Measurements from ENCODE around the gene TWIST2.
A peak's percentile ranks its signal among the peaks of the same experiment; 100 is the strongest.

Gene TWIST2

GRCh38 chr2:238913931-238914647 lies 66.2 kb downstream of the TWIST2 start:
- peak in 2 of 10 donors; percentile 50 to 74 for DNase-seq
- intact Hi-C loops (cut with DNase I): no loop called here

DNA sequence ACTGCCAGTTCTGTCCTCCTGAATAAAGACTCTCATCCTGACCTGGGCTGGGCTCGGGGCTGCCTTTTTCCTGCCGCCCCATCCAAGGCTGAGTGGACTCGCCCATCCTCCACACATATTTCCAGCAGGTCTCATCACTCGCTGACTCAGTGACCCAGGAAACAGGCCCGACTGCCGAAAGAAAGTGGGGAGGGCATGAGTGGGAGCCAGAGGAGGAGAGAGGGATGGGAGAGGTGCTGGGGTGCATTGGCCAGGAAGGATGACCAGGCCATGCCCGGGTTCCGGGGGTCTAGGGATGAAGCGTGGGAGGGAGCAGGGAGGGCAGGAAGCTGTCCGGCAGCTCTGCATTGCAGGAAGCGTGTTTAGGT lies 66.7 kb downstream of the TWIST2 start:
- intact Hi-C loops (cut with DNase I): no loop called here
- DNase-seq: peak in 3 of 10 donors; percentile 4 to 54 (median 52)

DNA sequence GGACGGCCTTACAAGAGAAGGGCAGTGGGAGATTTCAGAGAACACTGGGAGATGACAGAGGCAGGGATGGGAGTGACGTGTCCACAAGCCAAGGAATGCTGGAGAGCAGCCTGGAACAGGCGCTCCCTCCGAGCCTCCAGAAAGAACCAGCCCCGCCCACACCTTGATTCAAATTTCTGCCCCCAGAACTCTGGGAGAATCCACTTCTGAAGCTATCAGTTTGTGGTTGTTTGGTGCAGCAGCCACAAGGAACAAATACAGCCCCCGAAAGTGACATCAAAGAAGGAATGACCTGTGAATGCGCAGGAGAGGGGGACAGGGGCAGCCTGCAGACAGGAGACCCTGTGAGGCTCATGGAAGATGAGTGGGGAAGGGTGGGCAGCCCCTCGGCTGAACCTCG lies 67.3 kb downstream of the TWIST2 start:
- peak in 3 of 10 donors; percentile 18 to 66 (median 35) for DNase-seq
- intact Hi-C loops (cut with DNase I): no loop called here

GRCh38 chr2:238915596-238915995 lies 67.7 kb downstream of the TWIST2 start:
- intact Hi-C loops (cut with DNase I): no loop called here
- peak in 2 of 10 donors; percentile 35 to 48 for DNase-seq

DNA sequence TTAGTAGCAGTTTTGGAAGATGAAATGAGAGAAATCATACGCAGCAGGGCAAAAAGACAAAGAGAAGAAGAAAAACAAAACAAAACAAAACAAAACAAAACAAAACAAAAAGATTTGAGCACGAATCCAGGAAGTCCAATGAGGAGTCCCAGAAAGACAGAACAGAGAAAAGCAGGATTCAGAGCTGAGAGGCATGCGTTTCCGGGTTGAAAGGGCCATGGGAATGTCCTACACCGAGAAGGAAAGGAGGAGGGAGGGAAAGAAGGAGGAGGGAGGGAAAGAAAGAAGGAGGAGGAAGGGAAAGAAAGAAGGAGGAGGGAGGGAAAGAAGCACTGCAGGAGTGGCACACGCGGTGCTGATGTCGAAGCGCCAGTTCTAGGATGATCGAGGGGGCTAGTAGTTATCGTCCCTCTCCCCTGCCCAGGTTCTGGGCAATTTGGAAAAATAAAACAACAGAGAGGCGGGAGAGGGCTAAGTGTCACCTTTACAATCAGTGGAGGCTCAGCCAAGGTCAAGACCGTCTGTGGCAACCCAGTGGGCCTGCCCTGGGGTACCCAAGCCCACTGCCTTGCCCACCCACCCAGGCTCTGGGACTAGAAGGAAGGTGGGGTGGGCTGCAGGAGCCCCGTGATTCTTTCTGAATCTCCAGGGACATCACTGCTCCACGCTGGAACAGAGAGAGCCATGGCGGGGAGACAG lies 68.4 kb downstream of the TWIST2 start:
- no peak for DNase-seq

GRCh38 chr2:238916875-238917590 lies 69.1 kb downstream of the TWIST2 start:
- intact Hi-C loops (cut with DNase I): no loop called here
- peak in 3 of 10 donors; percentile 47 to 61 (median 58) for DNase-seq

More for the DNA sequence above, 68.4 kb downstream of the TWIST2 start:
- intact Hi-C loops (cut with DNase I): no loop called here

DNA sequence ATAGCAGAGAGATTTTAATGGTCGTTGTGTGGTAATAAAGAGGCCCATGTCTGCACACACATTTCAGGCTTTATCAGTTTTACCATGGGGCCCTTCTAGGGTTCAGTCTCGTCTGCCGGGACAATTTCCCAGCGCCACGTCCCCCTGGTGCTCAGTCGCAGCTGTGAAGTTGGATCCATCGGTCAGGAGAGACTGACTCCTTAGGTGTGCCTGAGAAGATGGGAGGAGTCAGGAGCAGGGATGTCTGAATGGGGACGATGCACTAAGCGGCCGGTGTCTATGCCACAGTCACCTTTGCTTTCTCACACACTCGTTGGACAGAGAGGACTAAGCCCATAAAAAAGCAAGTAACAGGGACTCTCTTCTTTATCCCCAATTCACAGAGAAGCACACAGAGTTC lies 71.4 kb downstream of the TWIST2 start:
- intact Hi-C loops (cut with DNase I): no loop called here
- DNase-seq: peak in 2 of 10 donors; percentile 29 to 46

DNA sequence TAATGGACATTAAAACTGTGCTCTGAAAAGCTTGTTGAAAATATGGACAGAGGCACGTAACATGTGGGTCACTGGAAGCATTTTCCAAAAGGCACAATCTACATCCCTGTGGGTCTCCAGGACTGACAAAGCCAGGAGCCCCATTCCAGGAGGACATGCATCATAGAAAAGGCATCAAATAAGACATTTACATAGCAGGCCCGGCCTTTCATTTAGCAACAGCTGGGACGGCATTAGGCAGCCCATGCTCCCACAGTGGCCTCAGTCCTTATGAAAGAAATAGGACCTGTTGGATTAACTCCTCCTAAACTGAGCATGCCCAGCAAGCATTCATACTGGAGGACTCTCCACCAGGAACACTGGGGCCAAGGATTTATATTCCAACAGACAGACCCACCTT lies 72.2 kb downstream of the TWIST2 start:
- DNase-seq: peak in 1 of 10 donors; percentile 7
- intact Hi-C loops (cut with DNase I): no loop called here

DNA sequence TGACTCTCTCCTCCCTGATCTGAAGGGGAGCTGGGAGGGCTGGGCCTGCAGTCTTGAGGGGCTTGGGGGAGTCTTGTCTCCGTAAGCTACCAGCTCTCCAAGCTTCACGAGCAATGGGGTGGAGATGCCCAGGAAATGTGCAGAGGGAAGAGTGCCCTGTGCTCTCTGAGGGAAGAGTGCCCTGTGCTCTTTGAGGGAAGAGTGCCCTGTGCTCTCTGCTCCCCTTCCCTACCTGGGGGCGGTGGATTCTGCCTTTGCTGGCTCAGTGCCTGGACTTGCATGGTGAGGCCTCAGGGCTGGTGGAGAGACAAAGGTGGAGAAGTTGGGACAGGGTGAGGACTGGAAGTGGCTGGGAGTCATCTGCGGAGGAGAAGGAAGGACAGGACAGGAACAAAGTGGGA lies 72.7 kb downstream of the TWIST2 start:
- DNase-seq: peak in 1 of 10 donors; percentile 54
- intact Hi-C loops (cut with DNase I): no loop called here

GRCh38 chr2:238921259-238921658 lies 73.4 kb downstream of the TWIST2 start:
- intact Hi-C loops (cut with DNase I): no loop called here
- peak in 1 of 10 donors; percentile 49 for DNase-seq

DNA sequence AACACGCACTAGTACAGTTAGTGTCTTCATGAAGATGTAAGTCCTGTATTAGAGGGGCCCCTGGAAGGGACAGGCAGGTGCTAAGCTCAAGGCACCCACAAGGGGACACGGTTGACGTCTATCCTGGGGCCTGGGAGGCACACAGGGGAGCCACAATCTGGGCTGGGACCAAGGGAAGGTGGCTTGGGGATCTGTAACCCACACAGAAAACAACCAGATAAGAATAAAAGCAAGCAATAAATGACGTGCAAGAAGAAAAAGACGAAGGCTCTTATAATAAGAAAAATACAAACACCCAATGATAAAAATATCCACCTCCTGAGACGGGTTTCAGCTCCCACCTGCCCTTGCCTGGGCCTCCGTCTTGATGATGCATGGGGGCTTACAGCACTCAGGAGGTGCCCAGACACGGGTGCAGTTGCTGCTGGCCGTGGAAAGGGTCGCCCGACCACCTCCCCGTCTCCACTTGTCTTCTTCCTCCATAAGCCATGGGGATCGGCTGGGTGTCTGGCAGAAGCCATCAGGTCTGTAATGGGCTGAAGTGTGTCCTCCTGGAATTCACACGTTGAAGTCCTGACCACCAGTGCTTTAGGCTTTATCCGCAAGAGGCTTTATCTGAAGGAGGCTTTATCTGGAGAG lies 73.9 kb downstream of the TWIST2 start:
- peak in 2 of 10 donors; percentile 45 to 71 for DNase-seq
- intact Hi-C loops (cut with DNase I): no loop called here

- intact Hi-C loops (cut with DNase I): no loop called here
- DNase-seq: peak in 3 of 10 donors; percentile 14 to 73 (median 66)
Measured at GRCh38 chr2:238922435-238922834, 74.5 kb downstream of the TWIST2 start.

- intact Hi-C loops (cut with DNase I): no loop called here
- DNase-seq: peak in 2 of 10 donors; percentile 34 to 59
Measured at GRCh38 chr2:238924032-238924431, 76.1 kb downstream of the TWIST2 start.

DNA sequence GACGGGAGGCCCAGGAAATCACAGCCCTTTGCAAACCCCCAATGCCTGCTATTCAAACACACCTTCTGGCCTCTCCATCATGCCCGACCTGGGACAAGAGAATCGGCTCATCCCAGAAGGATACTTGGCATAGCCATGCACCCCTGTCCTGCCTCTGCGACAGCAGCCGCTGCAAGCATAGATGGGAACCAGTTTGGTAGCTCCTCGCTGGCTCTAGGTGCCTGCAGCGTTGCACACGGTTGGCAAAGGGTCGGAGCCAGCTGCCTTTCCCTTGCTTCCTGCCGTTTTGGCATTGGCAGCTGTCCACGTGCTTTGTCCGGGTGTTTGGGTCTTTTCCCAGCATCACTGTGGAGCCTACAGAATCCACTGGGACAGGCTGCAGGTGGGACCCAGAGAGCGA lies 76.9 kb downstream of the TWIST2 start:
- intact Hi-C loops (cut with DNase I): no loop called here
- DNase-seq: peak in 3 of 10 donors; percentile 21 to 88 (median 39)

- no peak for DNase-seq
Measured at GRCh38 chr2:238925281-238925680, 77.4 kb downstream of the TWIST2 start.

DNA sequence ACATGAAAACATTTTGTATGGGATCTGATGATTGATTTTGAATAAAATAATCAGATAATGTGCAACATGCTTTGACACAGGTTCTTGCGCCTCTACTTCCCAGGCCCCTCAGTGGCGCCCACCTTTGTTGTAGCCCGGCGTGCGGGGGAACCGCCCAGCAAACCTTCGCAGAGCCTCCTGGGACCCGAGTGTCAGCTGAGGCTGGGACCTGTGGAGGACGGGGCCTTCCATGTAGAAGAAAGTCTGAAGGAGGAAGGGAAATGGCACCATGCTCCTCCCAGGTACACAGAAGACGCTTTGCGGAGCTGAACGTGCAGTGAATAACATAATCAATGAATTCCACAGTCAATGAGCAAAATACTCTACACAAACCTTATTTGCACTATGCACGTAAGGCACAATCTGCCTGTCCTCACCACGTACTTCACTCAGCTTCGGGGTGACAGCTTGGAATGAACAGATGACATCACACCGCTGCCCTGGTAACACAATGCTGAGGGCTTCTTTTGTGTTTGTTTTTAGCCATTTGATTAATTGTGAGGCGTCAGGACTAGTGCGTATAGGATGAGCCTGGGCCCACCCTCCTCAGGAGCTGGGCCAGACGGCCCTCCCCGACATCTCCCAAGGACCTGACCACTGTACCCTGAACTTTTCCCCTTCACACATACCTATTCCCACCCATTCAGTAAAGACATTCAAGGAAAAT lies 78.1 kb downstream of the TWIST2 start:
- intact Hi-C loops (cut with DNase I): no loop called here
- peak in 1 of 10 donors; percentile 62 for DNase-seq

More at GRCh38 chr2:238925281-238925680, 77.4 kb downstream of the TWIST2 start:
- intact Hi-C loops (cut with DNase I): no loop called here

DNA sequence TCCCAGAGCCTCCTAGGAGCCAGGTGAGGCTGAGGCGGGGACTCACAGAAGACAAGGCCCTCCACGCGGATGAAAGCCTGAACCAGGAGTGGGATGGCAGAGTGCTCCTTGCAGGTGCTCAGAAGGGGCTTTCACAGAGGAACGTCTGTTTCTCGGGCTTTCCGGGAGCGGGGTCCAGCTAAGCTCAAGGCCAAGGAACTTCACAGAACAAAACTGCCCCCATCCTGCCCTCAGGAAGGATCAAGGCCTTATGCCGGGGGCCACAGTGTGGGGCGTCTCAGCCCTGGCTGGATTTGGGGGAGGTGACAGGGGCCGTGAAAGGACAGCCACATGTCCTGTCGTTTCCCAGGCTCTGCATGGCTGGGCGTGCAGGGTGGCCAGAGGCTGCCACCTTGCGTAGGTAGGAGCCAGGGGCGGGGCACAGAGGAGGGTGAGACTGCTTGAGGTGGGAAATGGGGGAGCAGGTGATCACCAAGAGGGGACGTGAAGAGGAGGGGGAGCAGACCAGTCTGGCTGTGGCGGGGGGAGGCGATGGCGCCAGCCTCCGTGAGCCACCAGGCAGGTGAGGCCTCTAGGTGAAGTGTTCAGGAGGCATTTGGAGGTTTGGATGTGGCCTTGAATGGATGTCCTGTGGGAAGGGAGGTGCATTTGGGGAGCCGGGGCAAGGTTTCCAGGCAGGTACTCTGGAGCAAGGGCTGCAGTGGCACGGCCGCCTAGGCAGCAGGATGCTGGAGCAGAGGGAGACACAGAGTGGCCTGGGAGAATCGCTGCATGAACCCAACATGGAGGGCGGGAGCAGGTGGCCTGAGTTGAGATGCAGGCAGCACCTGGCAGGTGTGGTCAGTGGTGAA lies 79.1 kb downstream of the TWIST2 start:
- peak in 2 of 10 donors; percentile 4 to 55 for DNase-seq
- intact Hi-C loops (cut with DNase I): no loop called here

DNA sequence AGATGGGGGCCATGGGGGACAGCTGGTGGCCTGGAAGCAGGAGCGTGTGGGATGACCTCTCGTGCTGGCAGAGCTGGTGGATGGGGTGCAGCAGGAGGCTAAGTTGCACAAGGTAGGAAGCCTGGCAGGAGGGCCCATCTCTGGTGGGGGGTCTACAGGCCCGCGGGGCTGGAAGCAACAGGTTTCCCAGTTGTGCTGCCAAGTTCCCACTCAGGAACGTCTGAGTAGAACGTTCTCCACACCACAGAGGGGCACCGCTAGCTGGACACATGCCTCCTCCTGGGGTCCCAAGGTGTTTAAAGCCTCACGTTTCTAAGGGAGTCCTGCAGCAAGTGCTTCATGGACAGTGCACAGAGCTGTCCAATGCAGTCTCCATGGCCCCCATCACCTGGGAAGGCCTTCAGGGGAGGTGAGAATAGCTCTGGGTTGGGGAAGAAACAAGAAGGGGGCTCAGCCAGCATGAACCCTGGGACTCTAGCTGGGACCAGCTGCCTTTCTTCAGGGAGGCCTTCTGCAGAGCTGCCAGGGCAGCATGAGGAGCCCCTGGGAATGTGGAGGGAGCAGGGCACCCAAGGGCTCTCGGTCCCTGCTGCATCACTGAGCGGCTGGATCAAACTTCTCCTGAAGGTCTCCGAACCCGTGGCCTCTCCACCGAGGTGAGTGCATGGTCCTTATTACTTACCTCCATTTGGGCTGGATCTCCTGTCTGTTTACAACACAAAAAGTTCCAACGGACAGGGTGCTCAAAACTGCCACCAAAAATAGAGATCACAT lies 80.0 kb downstream of the TWIST2 start:
- intact Hi-C loops (cut with DNase I): no loop called here
- DNase-seq: peak in 2 of 10 donors; percentile 3 to 77
